Germinal center (tissue), 1 donor: ENCODE results near the gene PPCDC.

Experiments
- DNase-seq: peaks from one replicate; pipeline ENCODE4 v3.0.0; 2012; ENCODE audit warnings: mixed read lengths, low spot score

PPCDC gene

GRCh38 chr15:75023181-75023871 lies at the start of gene PPCDC:
Gene PPCDC, plus strand, starts transcription at chr15:75023590. Its CDS starts 4,729 bp downstream, at chr15:75028319.
- DNase-seq, result peak; percentile 96

- no peak for DNase-seq
Measured at GRCh38 chr15:74976159-74976558, 47.2 kb upstream of the PPCDC start.

- DNase-seq, result no peak
Measured at GRCh38 chr15:74977599-74977998, 45.8 kb upstream of the PPCDC start.

GRCh38 chr15:74978077-74978476 lies 45.3 kb upstream of the PPCDC start:
- no peak for DNase-seq

GRCh38 chr15:74978503-74978902 lies 44.9 kb upstream of the PPCDC start:
- DNase-seq, result no peak

GRCh38 chr15:74982183-74982582 lies 41.2 kb upstream of the PPCDC start:
- DNase-seq, result no peak

GRCh38 chr15:74983725-74984231 lies 39.6 kb upstream of the PPCDC start:
- DNase-seq, result no peak

GRCh38 chr15:74988007-74988800 lies 35.2 kb upstream of the PPCDC start:
- DNase-seq, result no peak

- no peak for DNase-seq
Measured at GRCh38 chr15:74989527-74989926, 33.9 kb upstream of the PPCDC start.

GRCh38 chr15:74992619-74993018 lies 30.8 kb upstream of the PPCDC start:
- no peak for DNase-seq

GRCh38 chr15:74994236-74994635 lies 29.2 kb upstream of the PPCDC start:
- no peak for DNase-seq

GRCh38 chr15:74994685-74995084 lies 28.7 kb upstream of the PPCDC start:
- DNase-seq, result no peak

- DNase-seq, result peak; percentile 93
Measured at GRCh38 chr15:74995182-74995778, 28.1 kb upstream of the PPCDC start, which contains the start of gene SCAMP5. Gene SCAMP5, plus strand, starts transcription at chr15:74995563. Its CDS starts 16,277 bp downstream, at chr15:75011840.

GRCh38 chr15:74995779-74996765 lies 27.3 kb upstream of the PPCDC start:
- no peak for DNase-seq

GRCh38 chr15:74997141-74997540 lies 26.2 kb upstream of the PPCDC start:
- no peak for DNase-seq

- no peak for DNase-seq
Measured at GRCh38 chr15:74997543-74997942, 25.8 kb upstream of the PPCDC start.

- no peak for DNase-seq
Measured at GRCh38 chr15:75001310-75001709, 22.1 kb upstream of the PPCDC start.

GRCh38 chr15:75002398-75002797 lies 21.0 kb upstream of the PPCDC start:
- no peak for DNase-seq

GRCh38 chr15:75007216-75007615 lies 16.2 kb upstream of the PPCDC start:
- no peak for DNase-seq

- peak; percentile 50 for DNase-seq
Measured at GRCh38 chr15:75008221-75008625, 15.2 kb upstream of the PPCDC start.

- peak; percentile 74 for DNase-seq
Measured at GRCh38 chr15:75008629-75009326, 14.6 kb upstream of the PPCDC start.
